Cardiac muscle cell (in vitro differentiated cells and primary cell): ENCODE results near the gene MRFAP1L1. TPM values are rescaled to one million over a fixed set of nuclear protein-coding genes. Genes with fewer than 3 reads are reported as not detected.

Experiments
- DNase-seq, 2 donors: peaks; one replicate each; pipeline versions ENCODE4 v3.0.0 to v3.0.0-alpha.2; 2010 to 2017; ENCODE audit warnings: low read depth in 1 of 2, low spot score in 1 of 2
- H3K27ac ChIP-seq: fragments of 200-600 bp; sonication (generic); 2 replicates; pipeline ENCODE4 v1.5.1; 2016
- H3K27me3 ChIP-seq: fragments of 200-600 bp; sonication (generic); 2 replicates; pipeline ENCODE4 v1.6.0; 2016; ENCODE audit warnings: control low read depth
- H3K36me3 ChIP-seq: fragments of 200-600 bp; sonication (generic); 2 replicates; pipeline ENCODE4 v1.5.1; 2016; ENCODE audit warnings: control low read depth
- H3K4me1 ChIP-seq: fragments of 200-600 bp; sonication (generic); 2 replicates; pipeline ENCODE4 v1.8.1; 2017; ENCODE audit warnings: low read depth, mild to moderate bottlenecking, mixed run types
- H3K4me3 ChIP-seq: fragments of 200-600 bp; sonication (generic); 2 replicates; pipeline ENCODE4 v1.5.1; 2016; ENCODE audit warnings: mild to moderate bottlenecking
- H3K9me3 ChIP-seq: fragments of 200-600 bp; sonication (generic); 2 replicates; pipeline ENCODE4 v1.5.1; 2017; ENCODE audit warnings: low read depth, mild to moderate bottlenecking, control low read depth
- polyA plus RNA-seq: library from polyadenylated mRNA; unstranded; fragments of >200 nt; fragmentation: Nextera tagmentation; extraction: Ambion mirVana; gene quantifications from 2 replicates; pipeline ENCODE4 v1.2.1, GENCODE V29; 2016
- total RNA-seq: library from RNA; depleted of rRNA; stranded (reverse); fragments of >200 nt; gene quantifications from 2 replicates; pipeline ENCODE4 v1.2.3, GENCODE V29; 2016
- TF ChIP-seq, protein P1 (sequence below): IDR thresholded peaks from 2 replicates; pipeline ENCODE4 v1.5.1; 2012; ENCODE audit warnings: low read depth, mild to moderate bottlenecking, low read length

The MRFAP1L1 gene
- total and polyA plus RNA-seq, 2 experiments from 2014 or later: 73.3 to 112 TPM

DNA sequence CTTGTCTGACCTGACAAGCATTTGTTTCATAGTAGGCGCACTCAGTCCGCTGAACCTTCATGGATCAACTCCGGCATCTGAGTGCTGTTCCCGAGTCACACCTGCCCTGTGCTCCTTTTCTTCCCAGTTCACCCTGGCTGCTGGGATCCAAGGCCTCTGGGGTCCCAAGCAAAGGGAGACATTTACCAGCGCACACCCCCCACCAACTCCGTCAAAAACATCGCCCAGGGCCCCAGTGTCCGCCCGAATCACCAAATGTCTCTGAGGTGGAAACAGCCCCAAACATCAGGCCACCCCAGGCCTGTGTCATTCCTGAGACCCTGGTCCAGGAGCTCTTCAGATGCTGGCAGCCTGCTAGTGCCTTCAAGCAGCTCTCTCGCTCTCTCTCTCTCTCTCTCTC lies 11.5 kb upstream of the MRFAP1L1 start:
- Histone ChIP-seq H3K27me3 (no peaks in the 10 kb centered on the region), H3K9me3 (no peaks in the 10 kb centered on the region), H3K27ac (no peak overlapping the region), H3K4me3 (no peak overlapping the region), H3K4me1 (no peaks in the 10 kb centered on the region), H3K36me3 (no peaks in the 10 kb centered on the region)
- no peak for DNase-seq
- TF ChIP-seq, protein P1, sequence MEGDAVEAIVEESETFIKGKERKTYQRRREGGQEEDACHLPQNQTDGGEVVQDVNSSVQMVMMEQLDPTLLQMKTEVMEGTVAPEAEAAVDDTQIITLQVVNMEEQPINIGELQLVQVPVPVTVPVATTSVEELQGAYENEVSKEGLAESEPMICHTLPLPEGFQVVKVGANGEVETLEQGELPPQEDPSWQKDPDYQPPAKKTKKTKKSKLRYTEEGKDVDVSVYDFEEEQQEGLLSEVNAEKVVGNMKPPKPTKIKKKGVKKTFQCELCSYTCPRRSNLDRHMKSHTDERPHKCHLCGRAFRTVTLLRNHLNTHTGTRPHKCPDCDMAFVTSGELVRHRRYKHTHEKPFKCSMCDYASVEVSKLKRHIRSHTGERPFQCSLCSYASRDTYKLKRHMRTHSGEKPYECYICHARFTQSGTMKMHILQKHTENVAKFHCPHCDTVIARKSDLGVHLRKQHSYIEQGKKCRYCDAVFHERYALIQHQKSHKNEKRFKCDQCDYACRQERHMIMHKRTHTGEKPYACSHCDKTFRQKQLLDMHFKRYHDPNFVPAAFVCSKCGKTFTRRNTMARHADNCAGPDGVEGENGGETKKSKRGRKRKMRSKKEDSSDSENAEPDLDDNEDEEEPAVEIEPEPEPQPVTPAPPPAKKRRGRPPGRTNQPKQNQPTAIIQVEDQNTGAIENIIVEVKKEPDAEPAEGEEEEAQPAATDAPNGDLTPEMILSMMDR: no peak

DNA sequence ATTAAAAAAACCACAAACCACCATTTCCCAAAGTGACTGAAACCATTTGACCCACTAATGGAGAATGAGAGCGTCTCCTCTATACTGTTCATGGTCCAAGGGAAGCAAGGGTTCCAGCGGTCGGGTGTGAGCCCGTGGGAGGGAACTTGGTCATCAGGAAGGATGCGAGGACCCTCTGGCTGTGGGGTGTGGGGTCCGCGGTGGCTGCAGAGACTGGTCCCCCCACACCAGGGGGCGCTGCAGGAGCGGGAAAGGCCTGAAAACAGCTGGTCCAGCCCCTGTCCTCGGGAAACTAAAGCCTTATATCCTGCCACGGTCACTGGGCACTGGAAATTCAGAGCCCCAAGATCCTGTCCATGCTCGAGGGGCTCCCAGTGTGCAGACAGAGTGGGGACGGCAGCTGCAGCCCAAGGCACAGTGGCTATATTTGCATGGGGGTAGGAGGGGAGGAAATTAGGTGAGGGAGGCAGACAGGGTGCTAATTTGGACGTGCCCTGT lies 10.6 kb upstream of the MRFAP1L1 start:
- Histone ChIP-seq H3K36me3 (no peaks in the 10 kb centered on the region), H3K27ac (no peak overlapping the region), H3K27me3 (no peaks in the 10 kb centered on the region), H3K4me1 (no peaks in the 10 kb centered on the region), H3K4me3 (no peak overlapping the region), H3K9me3 (no peaks in the 10 kb centered on the region)
- peak; percentile 80 to 89 for DNase-seq
- TF ChIP-seq, protein P1: peak; percentile 94

DNA sequence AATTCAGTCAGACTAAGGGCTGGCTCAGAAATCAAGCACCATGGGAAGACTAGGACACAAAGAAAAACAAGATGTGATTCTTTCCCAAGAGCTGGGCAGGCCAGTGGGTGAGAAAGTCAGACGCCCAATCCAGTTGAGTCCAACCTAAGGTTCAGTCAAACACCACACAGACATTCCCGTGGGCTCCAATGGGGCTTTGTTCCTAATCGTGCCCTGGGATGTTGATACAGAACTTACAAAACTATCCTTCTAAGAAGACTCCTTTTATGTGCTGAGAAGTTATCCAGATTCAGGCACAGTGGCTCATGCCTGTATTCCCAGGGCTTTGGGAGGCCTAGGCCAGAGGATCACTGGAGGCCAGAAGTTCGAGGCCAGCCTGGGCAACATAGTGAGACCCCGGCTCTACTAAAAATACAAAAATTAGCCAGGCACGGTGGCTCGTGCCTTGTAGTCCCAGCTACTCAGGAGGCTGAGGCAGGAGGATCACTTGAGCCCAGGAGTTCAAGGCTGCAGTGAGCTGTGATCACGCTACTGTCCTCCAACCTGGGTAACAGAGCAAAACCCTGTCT lies 10.0 kb upstream of the MRFAP1L1 start:
- Histone ChIP-seq H3K4me1 (no peaks in the 10 kb centered on the region), H3K27ac (no peak overlapping the region), H3K36me3 (no peaks in the 10 kb centered on the region), H3K4me3 (no peak overlapping the region), H3K9me3 (no peaks in the 10 kb centered on the region), H3K27me3 (no peaks in the 10 kb centered on the region)
- DNase-seq: no peak
- TF ChIP-seq, protein P1: no peak

DNA sequence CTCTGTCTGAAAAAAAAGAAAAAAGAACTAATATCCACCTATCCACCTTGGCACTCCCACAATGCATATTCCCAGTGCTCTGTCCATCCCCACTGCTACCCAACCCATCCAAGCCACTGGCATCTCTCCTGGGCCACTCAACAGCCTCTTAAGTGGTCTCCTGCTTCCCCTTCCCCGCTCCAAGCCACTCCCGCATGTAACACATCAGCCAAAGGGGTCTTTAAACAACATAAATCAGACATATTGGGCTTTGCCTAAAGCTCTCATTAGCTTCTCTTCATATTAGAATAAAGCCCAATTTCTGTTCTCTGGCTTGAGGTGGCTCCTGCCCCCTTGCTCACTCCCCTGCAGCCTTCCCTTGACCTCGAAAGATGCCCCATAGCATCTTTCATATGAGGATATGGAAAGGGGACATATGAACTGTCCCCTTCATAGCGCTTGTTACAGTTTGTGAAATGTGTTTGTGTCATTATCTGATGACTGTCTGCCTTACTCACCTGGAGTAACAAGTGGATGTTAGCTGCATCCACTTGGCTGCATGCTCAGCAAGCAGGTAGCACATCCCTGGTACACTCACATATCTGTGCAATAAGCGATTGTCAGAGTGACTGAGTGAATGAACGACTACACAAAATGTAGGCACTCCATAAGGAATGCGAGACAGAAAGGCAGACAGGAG lies 9.4 kb upstream of the MRFAP1L1 start:
- Histone ChIP-seq H3K9me3 (no peaks in the 10 kb centered on the region), H3K4me1 (no peaks in the 10 kb centered on the region), H3K27me3 (no peaks in the 10 kb centered on the region), H3K4me3 (no peak overlapping the region), H3K36me3 (no peaks in the 10 kb centered on the region), H3K27ac (no peak overlapping the region)
- TF ChIP-seq, protein P1: no peak
- DNase-seq: no peak

DNA sequence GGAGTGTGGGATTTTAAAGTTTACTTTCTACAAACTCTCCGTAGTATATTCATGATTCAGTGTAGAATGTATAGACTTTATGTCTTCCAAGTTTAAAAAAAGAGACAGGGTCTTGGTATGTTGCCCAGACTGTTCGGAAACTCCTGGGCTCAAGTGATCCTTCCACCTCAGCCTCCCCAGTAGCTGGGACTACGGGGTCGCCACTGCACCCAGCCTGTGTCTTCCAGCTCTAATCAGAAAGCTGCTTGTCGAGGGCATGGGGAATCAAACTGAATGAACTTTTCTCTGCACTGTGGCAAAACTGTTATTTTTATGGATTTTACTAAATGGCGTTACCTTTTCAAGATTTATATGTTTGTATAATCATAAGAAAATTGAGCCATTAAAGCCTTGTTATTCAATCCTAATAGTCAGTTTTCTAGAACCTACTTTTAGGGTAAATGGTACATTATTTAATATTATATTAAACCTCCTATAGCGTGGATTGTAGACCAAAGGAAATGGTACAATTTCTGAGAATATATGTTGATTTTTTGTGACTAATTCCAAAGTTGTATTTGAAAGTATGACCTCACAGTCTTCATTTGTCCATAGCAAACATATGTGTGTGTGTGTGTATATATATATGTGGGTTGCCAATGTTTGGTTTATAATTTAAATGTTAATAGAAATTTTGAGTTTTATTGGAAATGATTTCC lies 7.4 kb upstream of the MRFAP1L1 start:
- H3K27me3 ChIP-seq: peaks cover 4% of the 10 kb centered on the region

More for the DNA sequence above, 7.4 kb upstream of the MRFAP1L1 start:
- Histone ChIP-seq H3K4me1 (no peaks in the 10 kb centered on the region), H3K27ac (peak overlapping the region; percentile 69), H3K36me3 (no peaks in the 10 kb centered on the region), H3K9me3 (no peaks in the 10 kb centered on the region), H3K4me3 (peak overlapping the region; percentile 57)
- no peak for DNase-seq
- TF ChIP-seq, protein P1: no peak
